Renal cortex interstitium (tissue), 15 donors: ENCODE measurements around the gene DMRTB1. TPM values are rescaled to one million over a fixed set of nuclear protein-coding genes. Genes with fewer than 3 reads are reported as not detected.

ENCODE experiments used
- DNase-seq, 11 donors: peaks; one replicate each; pipeline ENCODE4 v3.0.0-alpha.2; 2013; ENCODE audit warnings: low read depth in 9 of 11, low spot score in 4 of 11; ENCODE audit errors: extremely low read depth in 1 of 11
- long read RNA-seq, 16 experiments: transcript quantifications; one replicate each; lab custom pipeline, GENCODE V29; 2026
- polyA plus RNA-seq, 3 donors: library from polyadenylated mRNA; unstranded; fragments of 120-200 nt; gene quantifications; one replicate each; pipeline ENCODE4 v1.2.1, GENCODE V29; 2013; ENCODE audit not compliant: insufficient read length in 3 of 3

DMRTB1 gene
- under 1 TPM; 0.06 to 0.20 (median 0.09) TPM for polyA plus RNA-seq
- long read RNA-seq, donor 1: 0 reads
- long read RNA-seq, donor 2: 0 reads
- long read RNA-seq, donor 3: 0 reads
- long read RNA-seq, donor 4: 0 reads
- long read RNA-seq, donor 5: 0 reads
- long read RNA-seq, donor 6: 0 reads
- long read RNA-seq, donor 7: 0 reads
- long read RNA-seq, donor 8: 0 reads
- long read RNA-seq, donor 9: 0 reads
- long read RNA-seq, donor 10: 0 reads
- long read RNA-seq, donor 11: 0 reads
- long read RNA-seq, donor 12: 0 reads
- long read RNA-seq, donor 13: 0 reads
- long read RNA-seq, donor 14: 0 reads
- long read RNA-seq, donor 15: 0 reads
- long read RNA-seq, donor 16: 0 reads

GRCh38 chr1:53459321-53460175 lies at the start of gene DMRTB1:
TSS of gene DMRTB1 (plus strand) at chr1:53459399. CDS start at chr1:53459454, 55 bp downstream.
- DNase-seq: no peak

- DNase-seq: no peak
These were observed 49.5 kb upstream of the DMRTB1 start for GRCh38 chr1:53409695-53410094.

- DNase-seq: no peak
These were observed 49.1 kb upstream of the DMRTB1 start for GRCh38 chr1:53410100-53410541.

- DNase-seq: no peak
These were observed 48.5 kb upstream of the DMRTB1 start for GRCh38 chr1:53410701-53411100.

- no peak for DNase-seq
These were observed 47.6 kb upstream of the DMRTB1 start for GRCh38 chr1:53411541-53412152.

GRCh38 chr1:53412285-53413174 lies 46.7 kb upstream of the DMRTB1 start:
- no peak for DNase-seq

GRCh38 chr1:53413175-53414001 lies 45.8 kb upstream of the DMRTB1 start:
- no peak for DNase-seq

GRCh38 chr1:53414632-53415031 lies 44.6 kb upstream of the DMRTB1 start:
- no peak for DNase-seq

- no peak for DNase-seq
These were observed 43.8 kb upstream of the DMRTB1 start for GRCh38 chr1:53415432-53415831.

GRCh38 chr1:53416269-53416813 lies 42.9 kb upstream of the DMRTB1 start:
- DNase-seq: no peak

- no peak for DNase-seq
These were observed 42.1 kb upstream of the DMRTB1 start for GRCh38 chr1:53417074-53417511.

GRCh38 chr1:53419034-53419433 lies 40.2 kb upstream of the DMRTB1 start:
- DNase-seq: no peak

- DNase-seq: no peak
These were observed 38.9 kb upstream of the DMRTB1 start for GRCh38 chr1:53420341-53420740.

GRCh38 chr1:53421208-53421607 lies 38.0 kb upstream of the DMRTB1 start:
- DNase-seq: no peak

GRCh38 chr1:53430261-53430660 lies 28.9 kb upstream of the DMRTB1 start:
- no peak for DNase-seq

- no peak for DNase-seq
These were observed 28.4 kb upstream of the DMRTB1 start for GRCh38 chr1:53430779-53431178.

- no peak for DNase-seq
These were observed 28.0 kb upstream of the DMRTB1 start for GRCh38 chr1:53431244-53431643.
